Measurements from ENCODE around the gene NCS1. TPM values are rescaled to one million over a fixed set of nuclear protein-coding genes. Genes with fewer than 3 reads are reported as not detected.

The NCS1 gene
- total RNA-seq, 2 donors from 2014 or later: 4.5 to 26.1 TPM

DNA sequence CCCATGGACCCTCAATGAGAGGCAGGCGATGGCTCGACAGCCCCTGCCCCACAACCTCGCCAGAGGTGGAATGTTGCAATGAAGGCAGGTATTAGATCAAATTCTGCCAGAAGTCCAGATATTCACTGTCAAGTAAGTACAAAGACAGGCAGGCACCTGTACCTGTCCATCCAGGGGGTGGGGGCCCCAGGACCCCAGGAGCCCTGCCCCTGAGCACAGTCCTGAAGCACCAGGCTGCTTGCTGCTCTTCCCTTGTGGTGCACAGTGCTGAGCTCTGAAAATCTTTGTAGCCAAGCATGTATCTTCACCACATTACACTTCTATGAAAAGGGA is 67.1 kb downstream of the NCS1 start:
- no peaks in the 10 kb centered on the region for H3K36me3 ChIP-seq
- no peak for DNase-seq (ENCODE audit: low spot score)
- no peaks in the 10 kb centered on the region for H3K27me3 ChIP-seq
- no peak overlapping the region for H3K27ac ChIP-seq
- no peak overlapping the region for H3K4me3 ChIP-seq
- TF ChIP-seq, protein P1, sequence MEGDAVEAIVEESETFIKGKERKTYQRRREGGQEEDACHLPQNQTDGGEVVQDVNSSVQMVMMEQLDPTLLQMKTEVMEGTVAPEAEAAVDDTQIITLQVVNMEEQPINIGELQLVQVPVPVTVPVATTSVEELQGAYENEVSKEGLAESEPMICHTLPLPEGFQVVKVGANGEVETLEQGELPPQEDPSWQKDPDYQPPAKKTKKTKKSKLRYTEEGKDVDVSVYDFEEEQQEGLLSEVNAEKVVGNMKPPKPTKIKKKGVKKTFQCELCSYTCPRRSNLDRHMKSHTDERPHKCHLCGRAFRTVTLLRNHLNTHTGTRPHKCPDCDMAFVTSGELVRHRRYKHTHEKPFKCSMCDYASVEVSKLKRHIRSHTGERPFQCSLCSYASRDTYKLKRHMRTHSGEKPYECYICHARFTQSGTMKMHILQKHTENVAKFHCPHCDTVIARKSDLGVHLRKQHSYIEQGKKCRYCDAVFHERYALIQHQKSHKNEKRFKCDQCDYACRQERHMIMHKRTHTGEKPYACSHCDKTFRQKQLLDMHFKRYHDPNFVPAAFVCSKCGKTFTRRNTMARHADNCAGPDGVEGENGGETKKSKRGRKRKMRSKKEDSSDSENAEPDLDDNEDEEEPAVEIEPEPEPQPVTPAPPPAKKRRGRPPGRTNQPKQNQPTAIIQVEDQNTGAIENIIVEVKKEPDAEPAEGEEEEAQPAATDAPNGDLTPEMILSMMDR (IDR thresholded peaks at IDR 0.05): no peak
- no peaks in the 10 kb centered on the region for H3K9me3 ChIP-seq
- H3K4me1 ChIP-seq: peaks cover 0 to 7% of the 10 kb centered on the region in 2 donors

DNA sequence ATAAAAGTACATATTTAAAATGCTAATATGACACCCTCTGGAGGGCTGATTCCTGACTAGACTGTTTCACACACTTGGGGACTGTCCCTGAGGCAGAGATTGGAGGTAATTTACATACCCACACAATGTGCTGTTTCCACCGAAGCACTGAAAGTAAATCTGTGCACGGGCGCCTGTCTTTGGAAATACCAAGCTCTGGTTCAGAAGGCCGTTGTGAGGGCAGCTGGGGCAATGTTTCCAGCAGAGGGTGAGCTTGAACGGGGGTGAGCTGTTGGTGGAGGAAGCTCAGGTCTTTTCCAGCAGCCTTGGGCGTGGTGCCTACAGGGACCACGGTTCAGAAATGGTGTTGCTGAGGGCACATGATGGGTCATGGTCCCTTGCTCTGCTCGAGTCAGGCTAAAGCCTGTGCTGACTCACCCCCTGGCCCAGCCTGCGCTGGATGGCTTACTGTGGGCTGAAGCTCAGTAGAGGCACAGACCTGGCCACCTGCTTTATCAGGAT is 67.6 kb downstream of the NCS1 start:
- peaks cover 0 to 7% of the 10 kb centered on the region in 2 donors for H3K4me1 ChIP-seq
- H3K36me3 ChIP-seq: no peaks in the 10 kb centered on the region
- no peaks in the 10 kb centered on the region for H3K27me3 ChIP-seq
- DNase-seq (ENCODE audit: low spot score): no peak
- no peak overlapping the region for H3K27ac ChIP-seq
- TF ChIP-seq, protein P1 (IDR thresholded peaks at IDR 0.05): no peak
- no peak overlapping the region for H3K4me3 ChIP-seq
- no peaks in the 10 kb centered on the region for H3K9me3 ChIP-seq

GRCh38 chr9:130240410-130241197 is 68.4 kb downstream of the NCS1 start:
- Histone ChIP-seq H3K9me3 (no peaks in the 10 kb centered on the region), H3K36me3 (no peaks in the 10 kb centered on the region), H3K4me1 (peaks cover 0 to 7% of the 10 kb centered on the region in 2 donors), H3K27me3 (no peaks in the 10 kb centered on the region), H3K27ac (no peak overlapping the region), H3K4me3 (no peak overlapping the region)
- DNase-seq (ENCODE audit: low spot score): no peak
- TF ChIP-seq, protein P1 (IDR thresholded peaks at IDR 0.05): no peak

- Histone ChIP-seq H3K36me3 (no peaks in the 10 kb centered on the region), H3K27me3 (no peaks in the 10 kb centered on the region), H3K4me1 (peaks cover 0 to 7% of the 10 kb centered on the region in 2 donors), H3K9me3 (no peaks in the 10 kb centered on the region), H3K27ac (no peak overlapping the region), H3K4me3 (no peak overlapping the region)
- TF ChIP-seq, protein P1 (IDR thresholded peaks at IDR 0.05): no peak
- no peak for DNase-seq (ENCODE audit: low spot score)
Measured at GRCh38 chr9:130241198-130241535, 69.0 kb downstream of the NCS1 start.

DNA sequence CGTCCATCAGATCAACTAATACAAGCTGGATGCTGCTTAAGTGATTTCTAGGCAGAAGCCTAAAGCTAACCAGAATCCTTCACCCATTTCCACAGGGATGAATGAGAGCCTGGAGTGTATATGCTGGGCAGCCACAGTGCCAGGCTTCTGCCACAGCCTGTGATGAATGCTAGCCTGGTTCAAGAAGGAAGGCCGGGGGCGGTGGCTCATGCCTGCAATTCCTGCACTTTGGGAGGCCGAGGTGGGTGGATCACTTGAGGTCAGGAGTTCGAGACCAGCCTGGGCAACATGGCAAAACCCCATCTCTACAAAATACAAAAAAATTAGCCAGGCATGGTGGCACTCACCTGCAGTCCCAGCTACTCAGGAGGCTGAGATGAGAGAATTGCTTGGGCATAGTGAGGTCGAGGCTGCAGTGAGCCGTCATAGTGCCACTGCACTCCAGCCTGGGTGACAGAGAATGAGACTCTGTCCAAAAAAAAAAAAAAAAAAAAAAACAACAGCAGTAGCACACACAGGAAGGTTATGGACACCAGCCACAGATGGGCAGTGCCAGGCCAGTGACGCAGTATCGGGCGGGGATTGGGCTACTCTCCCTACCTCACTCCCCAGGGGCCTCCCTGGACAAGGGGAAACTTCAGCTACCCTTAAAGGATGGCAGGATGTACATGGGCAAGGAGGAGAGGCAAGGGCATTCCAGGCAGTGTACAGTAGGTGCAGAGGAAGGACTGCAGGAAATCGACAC is 70.2 kb downstream of the NCS1 start:
- no peaks in the 10 kb centered on the region for H3K9me3 ChIP-seq
- TF ChIP-seq, protein P1 (IDR thresholded peaks at IDR 0.05): no peak
- DNase-seq (ENCODE audit: low spot score): no peak
- H3K27me3 ChIP-seq: no peaks in the 10 kb centered on the region
- H3K27ac ChIP-seq: no peak overlapping the region
- no peaks in the 10 kb centered on the region for H3K36me3 ChIP-seq
- peaks cover 0 to 7% of the 10 kb centered on the region in 2 donors for H3K4me1 ChIP-seq
- H3K4me3 ChIP-seq: no peak overlapping the region

Data from right atrium auricular region (tissue), 2 donors.